NCI-H1105 treated with DMSO at 0.1 percent for 48 hours (cell line): ENCODE measurements around the gene C19orf81.
A peak's percentile ranks its signal among the peaks of the same experiment; 100 is the strongest.

Experiments
- DNase-seq: peaks from one replicate; lab custom pipeline; 2025; lab: John Stamatoyannopoulos, UW

Gene C19orf81

DNA sequence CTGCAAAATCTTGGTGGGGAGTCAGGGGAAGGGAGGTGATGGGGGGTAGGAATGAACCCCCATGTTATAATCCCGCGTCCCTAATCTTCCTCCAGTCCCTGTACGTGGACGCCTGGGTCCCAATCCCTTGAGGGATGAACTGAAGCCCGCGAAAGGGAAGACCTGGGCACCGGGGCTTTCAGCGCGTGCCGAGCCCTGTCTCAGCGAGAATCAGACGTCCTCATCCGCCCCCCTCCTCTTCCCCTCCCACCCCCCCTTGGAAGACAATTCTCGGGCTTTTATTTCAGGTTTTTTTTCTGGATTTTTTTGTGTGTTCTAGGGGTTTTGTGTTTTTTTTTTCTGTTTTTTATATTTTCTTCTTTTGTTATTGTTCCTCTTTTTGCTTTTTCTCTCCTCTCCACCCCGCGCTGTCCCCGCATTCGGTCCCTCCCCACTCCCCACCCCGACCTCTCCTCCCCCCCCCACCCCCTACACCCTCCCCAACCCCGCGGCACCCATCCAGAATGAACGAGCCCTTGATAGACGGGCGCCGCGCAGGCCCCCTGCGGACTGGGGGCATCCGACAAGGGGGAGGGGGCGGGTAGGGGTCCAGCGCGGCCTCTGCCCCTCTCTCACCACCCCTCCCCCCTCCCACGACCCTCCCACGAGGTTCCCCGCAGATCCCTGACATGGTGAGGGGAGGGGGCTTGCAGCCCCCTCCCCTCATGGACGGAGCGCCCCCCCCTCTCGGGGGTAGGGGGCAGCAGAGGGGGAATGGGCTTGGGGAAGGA is 10.3 kb downstream of the C19orf81 start:
- no peak for DNase-seq

DNA sequence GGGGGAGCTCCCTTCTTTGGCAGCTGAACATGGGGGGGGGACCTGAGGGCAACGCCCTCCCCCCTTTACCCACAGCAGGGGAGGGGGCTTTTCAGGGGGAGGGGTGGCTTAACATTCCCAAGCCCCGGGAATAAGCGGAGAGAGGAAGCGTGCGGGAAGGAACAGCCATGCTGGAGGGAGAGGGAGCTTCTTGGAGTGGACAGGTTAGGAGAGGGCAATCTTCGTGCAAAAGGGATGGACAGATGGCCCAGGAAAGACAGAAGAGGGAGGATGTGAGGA is 10.8 kb downstream of the C19orf81 start:
- DNase-seq: no peak

GRCh38 chr19:50661023-50661422 is 11.8 kb downstream of the C19orf81 start:
- DNase-seq: no peak

DNA sequence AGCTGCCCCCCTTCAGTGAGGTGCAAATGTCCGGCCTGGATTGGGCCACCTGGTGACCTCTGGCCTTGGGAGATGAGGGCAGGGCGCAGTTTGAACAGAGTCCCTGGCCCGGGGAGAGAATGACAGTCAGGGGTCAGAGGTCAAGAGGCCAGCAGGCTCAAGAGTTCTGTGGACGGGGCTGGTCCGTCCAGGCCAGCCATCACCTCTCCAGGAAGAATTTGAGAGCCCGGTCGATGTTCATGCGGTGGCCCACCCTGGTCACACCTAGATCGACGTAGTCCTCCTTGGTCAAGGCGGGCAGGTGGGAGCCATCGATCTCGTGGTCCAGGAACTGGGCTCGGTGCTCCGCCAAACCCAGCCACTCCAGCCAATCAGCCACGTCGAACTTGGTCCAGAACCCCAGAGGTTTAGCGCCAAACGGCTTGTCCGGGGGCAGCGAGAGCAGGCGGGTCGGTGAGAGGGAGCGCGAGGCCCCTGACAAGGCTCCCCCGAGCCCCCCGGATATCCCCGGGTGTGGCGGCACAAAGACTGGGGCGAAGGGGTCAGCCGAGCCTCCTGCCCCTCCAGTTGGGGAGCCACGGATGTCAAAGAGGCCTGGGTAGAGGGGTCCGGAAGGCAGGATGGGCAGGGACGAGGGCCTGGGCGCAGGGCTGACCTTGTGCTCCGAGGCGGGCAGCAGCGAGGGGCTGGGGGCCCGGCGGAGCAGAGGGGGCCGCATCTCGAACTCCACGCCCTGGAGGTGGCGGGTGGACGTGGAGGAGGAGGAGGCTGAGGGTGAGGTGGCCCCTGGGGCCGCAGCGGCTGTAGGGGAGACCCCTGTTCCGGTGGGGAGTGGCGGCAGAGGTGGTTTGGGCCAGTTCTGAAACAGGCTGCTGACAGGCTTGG is 12.8 kb downstream of the C19orf81 start:
- DNase-seq: no peak

- DNase-seq: no peak
Measured at GRCh38 chr19:50662651-50663481, 13.6 kb downstream of the C19orf81 start.

- no peak for DNase-seq
Measured at GRCh38 chr19:50663482-50663790, 14.2 kb downstream of the C19orf81 start.

DNA sequence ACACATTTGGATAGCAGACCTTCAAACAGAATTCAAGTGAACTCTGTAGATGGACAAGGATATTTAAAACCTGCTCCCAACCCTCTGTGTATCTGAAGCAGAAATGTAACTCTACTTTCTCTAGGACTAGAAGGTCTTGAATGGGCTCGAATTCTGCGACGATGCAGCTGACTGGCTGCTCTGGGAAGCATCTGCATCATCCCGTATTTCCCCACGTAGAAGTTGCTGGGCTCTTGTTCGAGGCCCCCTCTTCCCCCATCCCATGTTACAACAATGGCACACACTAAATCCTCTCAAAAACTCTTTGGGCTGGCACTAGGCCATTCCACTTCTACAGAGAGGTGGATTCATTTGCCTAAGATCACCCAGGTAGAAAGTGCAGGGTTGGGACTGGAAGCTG is 15.0 kb downstream of the C19orf81 start:
- DNase-seq: no peak

DNA sequence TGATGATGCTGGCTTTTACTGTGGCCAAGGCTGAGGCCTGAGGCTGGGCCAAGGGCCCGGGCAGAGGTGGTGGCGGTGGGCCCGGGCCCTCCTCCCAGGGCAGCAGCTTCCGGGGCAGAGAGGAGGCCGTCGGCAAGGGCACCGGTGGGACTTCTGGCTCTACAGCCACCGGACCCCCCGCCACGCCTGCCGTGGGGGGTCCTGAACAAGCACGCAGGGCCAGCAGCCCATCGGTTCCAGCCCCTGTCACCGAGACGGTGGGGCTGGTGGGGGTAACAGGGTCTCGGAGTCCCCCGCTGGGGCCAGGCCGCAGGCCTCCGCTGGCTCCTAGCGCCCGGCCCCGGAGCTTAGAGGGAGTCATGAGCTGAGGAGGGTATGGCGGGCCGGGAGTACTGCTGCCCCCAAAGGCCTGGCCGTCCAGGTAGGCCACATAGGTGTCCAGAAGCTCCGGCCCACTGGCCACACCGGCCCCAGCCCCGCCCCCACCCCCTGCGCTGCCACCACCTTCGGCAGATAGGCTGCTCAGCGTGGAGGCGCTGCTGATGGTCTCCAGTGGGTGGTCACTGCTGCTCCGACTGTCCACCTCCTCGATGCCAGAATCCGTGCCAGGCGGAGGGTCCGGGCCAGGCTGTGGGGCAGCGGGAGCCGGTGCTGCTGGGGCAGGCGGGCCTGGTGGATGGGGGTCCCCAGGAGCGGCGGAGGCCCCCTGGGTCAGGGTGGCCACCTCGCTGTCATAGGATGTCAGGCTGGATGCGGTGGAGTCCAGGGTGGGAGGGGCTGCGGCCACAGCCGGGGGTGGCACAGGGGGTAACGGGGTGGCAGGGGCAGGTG is 17.3 kb downstream of the C19orf81 start:
- no peak for DNase-seq

DNA sequence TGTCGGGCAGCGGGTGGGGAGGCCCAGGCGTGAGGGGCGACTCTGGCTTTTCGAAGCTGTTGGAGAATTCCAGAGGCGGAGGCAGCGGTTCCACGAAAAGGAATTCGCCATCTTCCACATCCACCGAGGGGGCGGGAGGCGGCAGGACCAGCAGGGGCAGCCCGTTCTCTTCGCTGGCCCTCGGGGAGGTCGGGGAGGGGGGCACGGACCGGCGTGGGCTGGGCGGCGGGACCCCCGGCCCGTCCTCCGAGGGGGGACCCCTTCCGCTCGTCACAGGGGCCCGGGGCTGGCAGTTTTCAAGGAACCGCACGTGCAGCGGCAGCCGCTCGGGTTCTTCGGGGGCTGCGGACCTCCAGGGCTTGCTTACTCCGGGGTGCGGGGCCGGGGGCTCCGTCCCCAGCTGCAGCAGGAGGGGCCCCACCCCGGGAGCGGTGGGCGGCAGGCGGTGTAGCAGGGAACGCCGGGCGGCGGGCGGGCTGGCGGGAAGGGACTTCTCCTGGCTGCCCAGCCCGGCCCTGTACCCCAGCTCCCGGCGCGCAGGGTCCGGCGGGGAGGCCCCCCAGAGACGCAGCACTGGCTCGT is 18.0 kb downstream of the C19orf81 start:
- no peak for DNase-seq

GRCh38 chr19:50667759-50668231 is 18.6 kb downstream of the C19orf81 start:
- DNase-seq: no peak

- no peak for DNase-seq
Measured at GRCh38 chr19:50668416-50668815, 19.2 kb downstream of the C19orf81 start.

DNA sequence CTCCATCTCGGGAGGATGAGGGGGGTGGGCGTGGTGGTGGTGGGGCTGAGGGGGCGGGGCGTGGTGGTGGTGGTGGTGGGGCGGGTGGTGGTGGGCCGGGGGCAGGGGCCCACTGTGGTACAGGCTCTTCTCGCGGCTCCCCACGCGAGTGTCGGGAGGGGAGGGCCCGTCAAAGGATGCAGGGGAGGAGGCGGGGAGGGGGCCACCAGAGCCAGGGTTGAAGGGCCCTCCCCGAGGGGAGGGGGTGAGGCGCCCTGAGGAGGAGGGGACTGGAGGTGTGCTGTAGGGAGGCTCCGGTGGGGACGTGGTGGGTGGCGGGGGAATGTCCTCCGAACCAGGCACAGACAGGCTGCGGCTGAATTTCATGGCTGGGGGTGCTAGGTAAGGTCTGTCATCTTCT is 19.6 kb downstream of the C19orf81 start:
- no peak for DNase-seq

DNA sequence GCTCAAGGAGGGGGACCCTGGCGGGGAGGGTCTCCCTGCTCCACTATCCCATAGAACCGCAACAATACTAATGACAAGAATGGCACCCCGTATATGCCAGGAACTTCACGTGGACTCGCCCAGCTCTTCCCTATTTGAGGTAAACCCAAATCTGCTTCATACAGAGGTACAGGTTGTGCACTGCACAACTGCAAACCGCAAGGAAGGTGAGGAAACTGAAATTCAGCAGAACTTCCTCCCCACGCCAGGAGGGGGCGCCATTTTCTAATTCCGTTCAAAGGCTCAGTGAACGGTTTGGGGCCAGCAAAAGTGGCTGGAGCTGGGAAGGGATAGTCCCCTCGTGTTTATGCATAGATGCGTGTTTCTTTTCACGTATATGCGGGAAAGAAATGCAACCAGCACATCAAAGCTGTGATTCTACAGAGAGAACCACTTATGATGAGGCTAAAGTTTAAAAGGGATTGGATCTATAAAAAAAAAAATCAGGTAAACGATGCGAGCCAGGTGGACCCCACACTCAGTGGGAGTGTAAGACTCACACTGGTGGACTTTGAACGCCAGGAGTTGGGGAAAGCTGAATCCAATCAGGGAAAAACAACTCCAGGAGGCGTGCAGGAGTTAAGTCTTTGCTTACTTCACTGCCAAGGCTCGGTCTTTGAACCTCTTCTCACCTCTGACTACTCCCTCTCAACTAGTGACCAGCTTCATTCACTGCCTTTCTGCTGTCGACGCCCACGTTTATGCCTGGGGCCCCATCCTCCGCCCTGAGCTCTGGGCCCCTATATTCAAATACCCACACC is 20.3 kb downstream of the C19orf81 start:
- DNase-seq: peak; percentile 17

- no peak for DNase-seq
Measured at GRCh38 chr19:50670102-50670380, 20.8 kb downstream of the C19orf81 start.

GRCh38 chr19:50673118-50673517 is 23.9 kb downstream of the C19orf81 start:
- DNase-seq: no peak

DNA sequence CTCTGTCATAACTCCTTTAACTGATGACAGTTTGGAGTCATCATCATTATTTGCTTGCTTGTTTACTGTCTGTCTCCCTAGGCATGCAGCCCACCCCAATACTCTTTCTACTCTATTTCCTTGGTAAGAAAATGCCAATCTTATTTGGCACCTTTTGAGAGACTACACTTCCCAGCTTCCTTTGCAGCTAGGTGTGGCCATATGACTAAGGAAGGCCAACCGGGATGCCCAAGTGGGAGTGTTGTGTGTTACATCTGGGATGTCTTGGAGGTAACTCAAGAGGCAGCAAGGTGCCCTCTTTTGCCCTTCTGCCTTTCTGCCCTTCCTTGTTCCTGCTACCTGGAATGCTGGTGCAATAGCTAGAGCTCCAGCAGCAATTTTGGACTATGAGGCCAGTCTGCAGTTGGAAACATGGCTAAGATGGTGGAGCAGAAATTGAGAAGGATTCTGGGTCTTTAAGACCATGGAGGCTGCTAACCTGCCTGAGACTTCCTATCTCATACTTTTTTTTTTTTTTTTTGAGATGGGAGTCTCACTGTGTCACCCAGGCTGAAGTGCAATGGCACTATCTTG is 27.5 kb downstream of the C19orf81 start:
- no peak for DNase-seq

DNA sequence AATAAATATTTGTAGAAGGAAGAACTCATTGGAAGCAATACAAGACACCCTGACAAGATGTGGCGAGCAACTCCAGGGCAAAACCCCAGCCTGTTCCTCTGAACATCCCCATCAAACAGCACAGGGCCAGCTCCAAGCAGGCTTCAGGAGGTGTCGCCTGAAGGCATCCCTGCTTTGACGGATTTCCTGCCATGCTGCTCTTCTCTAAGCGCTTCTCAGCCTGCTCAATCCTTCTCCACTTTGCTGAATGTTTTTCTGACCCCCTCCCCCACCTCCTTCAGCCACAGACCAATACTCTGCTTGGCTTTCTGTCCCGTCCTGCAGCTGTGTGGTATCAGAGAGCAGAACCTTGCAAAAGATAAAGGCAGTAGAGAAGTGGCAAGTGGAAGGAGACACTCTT is 28.4 kb downstream of the C19orf81 start:
- DNase-seq: no peak

DNA sequence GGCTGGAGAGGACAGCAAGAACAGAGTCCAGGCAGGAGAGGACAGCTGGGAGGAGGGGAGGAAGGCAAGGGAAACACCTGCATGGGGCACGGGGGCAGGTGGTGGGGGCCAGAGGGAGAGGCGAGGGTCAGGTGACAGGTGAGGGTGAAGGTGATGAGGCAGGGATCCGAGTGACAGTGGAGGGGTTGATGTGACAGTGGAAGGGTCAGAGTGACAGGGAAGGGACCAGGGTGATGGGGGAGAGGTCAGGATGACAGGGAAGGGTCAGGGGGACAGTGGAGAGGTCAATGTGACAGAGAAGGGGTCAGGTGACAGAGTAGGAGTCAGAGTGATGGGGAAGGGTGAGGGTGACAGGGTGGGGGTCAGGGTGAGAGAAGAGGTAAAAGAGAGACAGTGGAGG is 29.1 kb downstream of the C19orf81 start:
- no peak for DNase-seq

GRCh38 chr19:50679177-50680125 is 30.2 kb downstream of the C19orf81 start:
- DNase-seq: peak; percentile 47
